Liver (tissue), 9 donors: Measurements from ENCODE around the gene CYTH3. TPM values are rescaled to one million over a fixed set of nuclear protein-coding genes. Genes with fewer than 3 reads are reported as not detected.

ENCODE experiments used
- DNase-seq: peaks from one replicate; pipeline ENCODE4 v3.0.0-alpha.2; 2017; ENCODE audit warnings: low spot score
- H3K27ac ChIP-seq, 2 donors: one replicate each; pipeline ENCODE4 v1.7.0; 2013; ENCODE audit warnings: inconsistent platforms in 2 of 2, low read length in 2 of 2, control low read depth in 1 of 2, low read depth in 1 of 2, mild to moderate bottlenecking in 1 of 2
- H3K27me3 ChIP-seq, 4 donors: one replicate each; pipeline versions ENCODE4 v1.6.1 to v1.7.0; 2013; ENCODE audit warnings: low read length in 3 of 4, inconsistent platforms in 1 of 4, mild to moderate bottlenecking in 1 of 4, moderate library complexity in 1 of 4; ENCODE audit not compliant: control insufficient read depth in 4 of 4, insufficient read depth in 4 of 4
- H3K36me3 ChIP-seq, 4 donors: one replicate each; pipeline versions ENCODE4 v1.6.1 to v1.7.0; 2013; ENCODE audit warnings: low read length in 3 of 4, mild to moderate bottlenecking in 3 of 4, low read depth in 1 of 4, moderate library complexity in 1 of 4; ENCODE audit not compliant: control insufficient read depth in 4 of 4, insufficient read depth in 3 of 4
- H3K4me1 ChIP-seq, 4 donors: one replicate each; pipeline versions ENCODE4 v1.6.1 to v1.7.0; 2013; ENCODE audit warnings: low read length in 3 of 4, mild to moderate bottlenecking in 3 of 4, moderate library complexity in 1 of 4; ENCODE audit not compliant: control insufficient read depth in 4 of 4, insufficient read depth in 4 of 4
- H3K4me3 ChIP-seq, 3 donors: one replicate each; pipeline versions ENCODE4 v1.6.1 to v1.7.0; 2013; ENCODE audit warnings: low read length in 3 of 3, control low read depth in 1 of 3, low read depth in 1 of 3, mild to moderate bottlenecking in 1 of 3
- H3K9ac ChIP-seq, 2 donors: one replicate each; pipeline ENCODE4 v1.7.0; 2013; ENCODE audit warnings: low read length in 2 of 2, mild to moderate bottlenecking in 2 of 2, moderate library complexity in 2 of 2, control low read depth in 1 of 2, low read depth in 1 of 2
- H3K9me3 ChIP-seq, 4 donors: one replicate each; pipeline versions ENCODE4 v1.6.1 to v1.7.0; 2013; ENCODE audit warnings: low read length in 3 of 4; ENCODE audit not compliant: control insufficient read depth in 4 of 4
- CTCF ChIP-seq: fragments of 150-350 bp; IDR thresholded peaks from 2 replicates; pipeline ENCODE4 v1.5.1; 2017; ENCODE audit warnings: improper control_type of control experiment, low read depth, low read length; ENCODE audit not compliant: missing input control
- EGR1 ChIP-seq, 2 donors: IDR thresholded peaks; 2 replicates each; pipeline ENCODE4 v1.6.1; 2016 to 2018; ENCODE audit warnings: antibody characterized with exemption in 2 of 2, low read depth in 2 of 2
- FOXA1 ChIP-seq: IDR thresholded peaks from 2 replicates; pipeline ENCODE4 v1.6.1; 2016; ENCODE audit warnings: antibody characterized with exemption
- FOXA2 ChIP-seq: IDR thresholded peaks from 2 replicates; pipeline ENCODE4 v1.6.1; 2016; ENCODE audit warnings: antibody characterized with exemption
- GABPA ChIP-seq, 2 donors: IDR thresholded peaks in 1 of 2; conservative IDR thresholded peaks in 1 of 2; 2 replicates each; pipeline ENCODE4 v1.6.1; 2016; ENCODE audit warnings: antibody characterized with exemption in 2 of 2, mild to moderate bottlenecking in 1 of 2, moderate library complexity in 1 of 2
- HNF4A ChIP-seq, 2 donors: conservative IDR thresholded peaks; 2 replicates each; pipeline ENCODE4 v1.6.1; 2016; ENCODE audit warnings: antibody characterized with exemption in 2 of 2, mild to moderate bottlenecking in 2 of 2
- HNF4G ChIP-seq: IDR thresholded peaks from 2 replicates; pipeline ENCODE4 v1.6.1; 2016; ENCODE audit warnings: antibody characterized with exemption
- JUND ChIP-seq, 2 donors: IDR thresholded peaks; 2 replicates each; pipeline ENCODE4 v1.6.1; 2016; ENCODE audit warnings: antibody characterized with exemption in 2 of 2
- NR2F2 ChIP-seq: IDR thresholded peaks from 2 replicates; pipeline ENCODE4 v1.6.1; 2016; ENCODE audit warnings: antibody characterized with exemption
- RAD21 ChIP-seq, 2 donors: IDR thresholded peaks; 2 replicates each; pipeline ENCODE4 v1.6.1; 2016; ENCODE audit warnings: antibody characterized with exemption in 2 of 2, mild to moderate bottlenecking in 2 of 2
- REST ChIP-seq: IDR thresholded peaks from 2 replicates; pipeline ENCODE4 v1.6.1; 2016; ENCODE audit warnings: antibody characterized with exemption, mild to moderate bottlenecking
- RXRA ChIP-seq, 2 donors: IDR thresholded peaks; 2 replicates each; pipeline ENCODE4 v1.6.1; 2017 to 2018; ENCODE audit warnings: antibody characterized with exemption in 2 of 2, mild to moderate bottlenecking in 1 of 2
- SP1 ChIP-seq: IDR thresholded peaks from 2 replicates; pipeline ENCODE4 v1.6.1; 2018; ENCODE audit warnings: antibody characterized with exemption, mild to moderate bottlenecking
- TAF1 ChIP-seq: conservative IDR thresholded peaks from 2 replicates; pipeline ENCODE4 v1.6.1; 2016; ENCODE audit warnings: antibody characterized with exemption, mild to moderate bottlenecking
- YY1 ChIP-seq: IDR thresholded peaks from 2 replicates; pipeline ENCODE4 v1.6.1; 2016; ENCODE audit warnings: antibody characterized with exemption, mild to moderate bottlenecking
- WGBS: extraction: QIAGEN DNeasy Blood & Tissue Kit; methylation state at CpG from one replicate; pipeline ENCODE4 v1.1.7; 2013; 5-methylcytosine and 5-hydroxymethylcytosine counted together
- polyA plus RNA-seq, 2 donors: library from polyadenylated mRNA; stranded (reverse) in 1 of 2; unstranded in 1 of 2; fragments of 200-250 nt in 1 of 2; fragments of >200 nt in 1 of 2; fragmentation: Nextera tagmentation in 1 of 2; extraction: Ambion mirVana in 1 of 2; gene quantifications; one replicate each; pipeline versions ENCODE4 v1.2.1 to v1.2.3, GENCODE V29; 2013 to 2015
- total RNA-seq, 2 donors: library from RNA; depleted of rRNA; stranded (reverse); fragments of >200 nt; gene quantifications; one replicate each; pipeline ENCODE4 v1.2.3, GENCODE V29; 2014
- TF ChIP-seq, protein P1 (sequence below): IDR thresholded peaks from 2 replicates; pipeline ENCODE4 v1.6.1; 2016; ENCODE audit warnings: antibody characterized with exemption
- donor health status: healthy.
- donor health status: healthy.
- donor health status: healthy.
- donor health status: healthy.
- donor health status: healthy.

Gene CYTH3
- total and polyA plus RNA-seq, 4 donors: 1.1 to 6.3 (median 3.7) TPM

DNA sequence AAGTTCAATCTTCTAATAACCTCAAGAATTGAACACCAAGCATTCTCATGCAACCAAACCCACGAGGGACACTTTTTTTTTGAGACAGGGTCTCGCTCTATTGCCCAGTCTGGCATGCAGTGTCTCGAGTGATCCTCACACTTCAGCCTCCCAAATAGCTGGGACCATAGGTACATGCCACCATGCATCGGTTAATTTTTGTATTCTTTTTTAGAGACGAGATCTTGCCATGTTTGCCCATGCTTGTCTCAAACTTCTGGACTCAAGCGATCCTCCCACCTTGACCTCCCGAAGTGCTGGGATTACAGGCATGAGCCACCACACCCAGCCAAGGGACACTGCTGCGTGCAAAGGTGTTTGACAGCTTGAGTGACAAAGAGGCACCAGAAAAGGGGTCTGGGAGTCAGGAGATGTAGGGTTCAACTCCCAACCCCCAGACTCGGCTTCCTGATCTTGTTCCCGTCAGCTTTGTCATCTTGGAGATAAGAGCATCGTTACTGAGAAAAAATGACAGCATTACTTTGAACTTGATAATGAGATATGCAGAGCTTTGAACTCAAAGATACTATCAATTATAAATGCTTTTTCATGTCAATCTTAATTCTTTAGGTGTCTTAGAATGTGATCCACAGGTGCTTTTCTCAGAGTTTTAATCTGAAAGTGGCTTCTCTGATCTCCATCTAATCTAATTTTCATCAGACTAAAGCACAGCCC, 1.6 kb upstream of the CYTH3 start:
- TF ChIP-seq TAF1 (no peak), CTCF (no peak), EGR1 (IDR thresholded peaks at IDR 0.05; ENCODE audit: low read depth in 2 of 2) (no peak)
- no peaks in the 10 kb centered on the region for H3K36me3 ChIP-seq
- no peak overlapping the region for H3K9ac ChIP-seq
- H3K27ac ChIP-seq: no peak overlapping the region
- no peaks in the 10 kb centered on the region for H3K27me3 ChIP-seq
- no peaks in the 10 kb centered on the region for H3K9me3 ChIP-seq
- WGBS: 88% methylated on average over 11 of the region's 11 CpGs
- no peak for DNase-seq
- H3K4me3 ChIP-seq: no peak overlapping the region
- peaks cover 5 to 27% (median 20%) of the 10 kb centered on the region in 4 donors for H3K4me1 ChIP-seq

DNA sequence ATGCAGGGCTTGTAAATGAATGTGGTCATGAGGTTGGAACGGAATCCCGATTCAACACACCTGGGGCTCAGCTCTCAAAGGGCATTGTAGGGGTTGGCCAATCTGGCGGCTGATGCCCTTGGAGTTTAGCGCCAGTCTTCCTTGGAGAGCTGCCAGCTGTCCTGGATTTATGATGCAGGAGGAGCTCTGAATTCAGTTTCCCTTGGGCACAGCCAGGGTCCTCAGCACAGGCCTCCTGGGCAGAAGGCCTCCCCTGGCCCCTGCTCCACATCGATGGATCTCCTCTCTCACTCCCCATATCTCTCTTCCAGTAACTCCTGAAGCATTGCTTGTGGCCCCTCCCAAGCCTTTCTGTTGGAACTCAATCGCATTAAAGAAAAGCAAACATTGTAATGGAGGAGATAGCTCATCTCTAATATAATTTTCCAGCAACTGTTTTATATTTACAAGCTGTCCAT, 985 bp upstream of the CYTH3 start:
- Histone ChIP-seq H3K4me3 (no peak overlapping the region), H3K4me1 (peaks cover 5 to 27% (median 20%) of the 10 kb centered on the region in 4 donors), H3K9ac (no peak overlapping the region), H3K9me3 (no peaks in the 10 kb centered on the region), H3K27me3 (no peaks in the 10 kb centered on the region), H3K36me3 (no peaks in the 10 kb centered on the region), H3K27ac (no peak overlapping the region)
- 48% methylated on average over 6 of the region's 6 CpGs for WGBS
- TF ChIP-seq RXRA (IDR thresholded peaks at IDR 0.05) (peak in 1 of 2 donors; percentile 15), RAD21 (IDR thresholded peaks at IDR 0.05) (no peak)
- DNase-seq: no peak

DNA sequence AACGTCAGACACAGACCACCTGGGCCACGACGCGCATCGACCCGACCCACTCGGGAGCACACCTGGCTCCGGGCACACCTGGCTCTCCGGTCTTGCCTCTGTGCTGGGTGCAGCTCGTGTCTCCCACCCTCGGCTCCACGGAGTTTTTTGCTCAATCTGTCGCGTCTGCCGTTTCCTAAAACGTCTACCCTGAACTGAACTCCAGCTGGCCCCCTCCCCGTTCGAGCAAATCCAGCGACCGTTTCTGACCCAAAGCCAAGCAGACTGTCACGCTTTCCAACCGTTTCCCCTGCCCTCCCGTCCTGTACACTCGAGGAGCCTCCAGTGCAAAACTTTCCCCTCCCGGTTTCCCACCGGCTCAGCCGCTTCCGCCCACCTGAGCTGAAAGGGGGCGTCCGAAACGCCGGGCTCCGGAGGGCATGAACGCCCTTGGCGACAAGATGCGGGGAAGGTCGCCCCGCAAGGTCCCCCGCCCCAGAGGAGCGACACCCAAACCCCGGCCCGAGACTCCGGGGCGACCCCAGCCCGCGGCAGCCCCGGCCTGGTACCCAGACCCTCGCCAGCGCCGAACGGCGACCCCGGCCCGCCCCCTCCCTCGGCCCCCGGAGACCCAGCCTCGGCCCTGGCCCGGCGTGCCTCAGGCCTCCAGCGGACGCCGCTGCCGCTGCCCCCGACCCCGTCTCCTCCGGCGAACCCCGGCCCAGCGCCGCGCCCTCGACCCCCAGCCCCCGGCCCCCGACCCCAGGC, 557 bp downstream of the CYTH3 start:
- DNase-seq: peak; percentile 44
- peak overlapping the region; percentile 40 to 97 (median 65) for H3K4me3 ChIP-seq
- no peak overlapping the region for H3K27ac ChIP-seq
- H3K36me3 ChIP-seq: no peaks in the 10 kb centered on the region
- peak overlapping the region in 1 of 2 donors; percentile 8 for H3K9ac ChIP-seq
- no peaks in the 10 kb centered on the region for H3K9me3 ChIP-seq
- under 1% methylated on average over 74 of the region's 74 CpGs for WGBS
- no peaks in the 10 kb centered on the region for H3K27me3 ChIP-seq
- peaks cover 5 to 27% (median 20%) of the 10 kb centered on the region in 4 donors for H3K4me1 ChIP-seq
- no peak for TF ChIP-seq RAD21 (IDR thresholded peaks at IDR 0.05)
- no peak for TF ChIP-seq FOXA2
- no peak for TF ChIP-seq JUND (IDR thresholded peaks at IDR 0.05)
- no peak for TF ChIP-seq CTCF
- no peak for TF ChIP-seq HNF4G
- TF ChIP-seq YY1: no peak
- TF ChIP-seq REST: no peak
- no peak for TF ChIP-seq RXRA (IDR thresholded peaks at IDR 0.05)
- TF ChIP-seq NR2F2: no peak
- TF ChIP-seq SP1: no peak
- TF ChIP-seq, protein P1, sequence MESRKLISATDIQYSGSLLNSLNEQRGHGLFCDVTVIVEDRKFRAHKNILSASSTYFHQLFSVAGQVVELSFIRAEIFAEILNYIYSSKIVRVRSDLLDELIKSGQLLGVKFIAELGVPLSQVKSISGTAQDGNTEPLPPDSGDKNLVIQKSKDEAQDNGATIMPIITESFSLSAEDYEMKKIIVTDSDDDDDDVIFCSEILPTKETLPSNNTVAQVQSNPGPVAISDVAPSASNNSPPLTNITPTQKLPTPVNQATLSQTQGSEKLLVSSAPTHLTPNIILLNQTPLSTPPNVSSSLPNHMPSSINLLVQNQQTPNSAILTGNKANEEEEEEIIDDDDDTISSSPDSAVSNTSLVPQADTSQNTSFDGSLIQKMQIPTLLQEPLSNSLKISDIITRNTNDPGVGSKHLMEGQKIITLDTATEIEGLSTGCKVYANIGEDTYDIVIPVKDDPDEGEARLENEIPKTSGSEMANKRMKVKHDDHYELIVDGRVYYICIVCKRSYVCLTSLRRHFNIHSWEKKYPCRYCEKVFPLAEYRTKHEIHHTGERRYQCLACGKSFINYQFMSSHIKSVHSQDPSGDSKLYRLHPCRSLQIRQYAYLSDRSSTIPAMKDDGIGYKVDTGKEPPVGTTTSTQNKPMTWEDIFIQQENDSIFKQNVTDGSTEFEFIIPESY: no peak
- TF ChIP-seq EGR1 (IDR thresholded peaks at IDR 0.05; ENCODE audit: low read depth in 2 of 2): no peak
- no peak for TF ChIP-seq GABPA (IDR thresholded peaks at IDR 0.05 in 1 of 2, conservative IDR thresholded peaks at IDR 0.05 in 1 of 2)
- TF ChIP-seq FOXA1: no peak
- no peak for TF ChIP-seq HNF4A (conservative IDR thresholded peaks at IDR 0.05)
